Spleen (tissue), 7 donors: ENCODE data around the gene TMEM138.

Experiments used
- CTCF ChIP-seq, 11 experiments: fragments of 200-600 bp in 7 of 11; fragments of 450-650 bp in 4 of 11; sonication (generic) in 4 of 11; IDR thresholded peaks in 8 of 11; conservative IDR thresholded peaks in 3 of 11; 1 replicate in 7 of 11; 2 replicates in 4 of 11; pipeline versions ENCODE4 v1.4.0 to v1.8.0; 2016 to 2021; ENCODE audit warnings: antibody characterized with exemption in 11 of 11, inconsistent platforms in 4 of 11, mild to moderate bottlenecking in 1 of 11
- POLR2A ChIP-seq, 3 donors: fragments of 450-650 bp; IDR thresholded peaks; one replicate each; pipeline ENCODE4 v1.5.1; 2017; ENCODE audit warnings: antibody characterized with exemption in 3 of 3, mild to moderate bottlenecking in 1 of 3
- POLR2AphosphoS5 ChIP-seq, 3 donors: sonication (generic); formaldehyde crosslinking; IDR thresholded peaks; one replicate each; pipeline ENCODE4 v1.5.1; 2017; ENCODE audit warnings: antibody characterized with exemption in 3 of 3
- donor health status: DM: no; HTN: no; CAD: no; lungs with moderate emphysema.
- donor health status: DM: no; HTN: no; CAD: no.
- donor health status: DM: no; HTN: no; CAD: no.

GRCh38 chr11:61315260-61315659, 46.9 kb upstream of the TMEM138 start:
- TF ChIP-seq CTCF (IDR thresholded peaks at IDR 0.05 in 8 of 11, conservative IDR thresholded peaks at IDR 0.05 in 3 of 11) (no peak), POLR2A (IDR thresholded peaks at IDR 0.05) (no peak), POLR2AphosphoS5 (IDR thresholded peaks at IDR 0.05) (no peak)
